Measurements from ENCODE around the gene MIA3.
"Not testable (repeated sequence)": the region's sequence is repeated elsewhere in the genome, so short reads cannot be mapped to it uniquely, and the experiment has no call there.

The MIA3 gene

DNA sequence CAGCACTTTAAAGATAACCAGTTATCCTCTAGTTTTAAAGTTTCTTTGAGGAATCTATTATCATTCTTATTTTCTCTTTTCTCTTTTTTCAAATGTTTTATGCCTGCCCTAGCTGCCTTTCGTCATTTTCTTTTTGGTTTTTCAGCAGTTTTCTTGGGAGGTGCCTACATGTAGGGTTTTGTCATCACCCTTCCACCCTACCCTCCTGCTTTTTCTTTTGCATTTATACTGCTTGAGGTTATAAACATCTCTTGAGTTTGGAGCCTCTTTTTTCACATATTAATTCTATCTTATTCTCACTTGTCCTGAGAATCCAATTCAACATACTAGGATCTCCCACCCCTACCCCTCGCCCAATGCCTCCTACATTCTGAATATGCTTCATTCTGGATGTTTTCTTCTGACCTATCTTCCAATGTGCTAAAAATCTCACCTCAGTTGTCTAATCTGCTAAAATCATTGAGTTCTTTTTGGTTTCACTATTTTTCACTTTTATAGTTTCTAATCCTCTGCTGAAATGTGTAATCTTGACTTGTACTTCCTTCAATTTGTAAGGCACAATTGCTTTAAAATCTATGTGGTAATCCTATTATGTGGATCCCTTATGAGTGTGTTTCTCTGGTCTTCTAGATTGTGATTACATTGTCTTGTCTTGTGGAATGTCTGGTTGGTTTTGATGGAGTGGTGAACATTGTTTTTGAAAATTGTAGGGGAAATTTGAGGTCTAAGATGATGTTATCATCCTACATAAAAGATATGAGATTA lies 38.7 kb downstream of the MIA3 start:
- in situ Hi-C loops (cut with MboI; ENCODE audit: low sequenced_read_pairs): no loop called here

DNA sequence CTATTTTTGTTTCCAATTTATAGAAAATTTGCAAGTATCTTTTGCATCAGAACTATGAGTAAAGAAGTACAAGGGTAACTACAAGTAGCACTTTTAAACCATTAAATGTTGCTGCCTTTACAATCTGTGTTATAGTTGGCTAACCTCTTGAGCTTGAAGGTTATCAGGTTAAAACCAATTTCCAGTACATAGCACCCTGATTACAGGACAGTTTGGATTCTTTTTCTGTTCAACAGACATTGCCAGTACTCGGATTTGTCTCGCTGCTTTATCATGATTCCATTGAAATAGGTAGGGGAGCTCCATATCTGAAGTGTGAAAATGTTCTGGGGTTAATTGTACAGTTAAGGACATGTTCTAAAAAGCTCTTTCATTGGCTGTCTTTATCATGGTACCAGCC lies 40.0 kb downstream of the MIA3 start:
- in situ Hi-C loops (cut with MboI; ENCODE audit: low sequenced_read_pairs): no loop called here

DNA sequence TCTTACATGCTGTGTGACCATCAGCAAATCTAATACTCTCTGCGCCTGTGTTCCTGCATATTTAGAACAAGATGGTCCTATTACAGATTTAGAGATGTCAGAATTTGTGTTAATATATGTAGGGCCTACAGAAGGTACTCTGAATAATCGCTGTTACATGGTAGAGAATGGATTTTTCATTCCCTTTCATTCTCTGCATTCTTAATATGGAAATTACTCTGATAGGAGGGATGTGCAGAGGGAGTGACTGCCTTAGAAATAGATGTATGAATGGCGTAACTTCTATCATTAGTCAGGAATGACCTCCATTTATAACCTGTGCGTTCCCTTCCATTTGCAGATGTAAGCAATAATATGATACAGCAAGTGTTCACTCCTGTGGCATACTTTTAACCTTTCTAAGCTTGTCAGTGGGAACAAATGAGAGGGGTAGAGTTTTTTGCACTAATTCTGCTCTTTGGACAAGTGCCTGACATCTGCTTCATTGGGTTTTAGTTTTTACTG lies 45.6 kb downstream of the MIA3 start:
- in situ Hi-C loops (cut with MboI; ENCODE audit: low sequenced_read_pairs): no loop called here

GRCh38 chr1:222665964-222666363 lies 48.1 kb downstream of the MIA3 start:
- in situ Hi-C loops (cut with MboI; ENCODE audit: low sequenced_read_pairs): no loop called here

GRCh38 chr1:222668184-222668583 lies 50.3 kb downstream of the MIA3 start:
- in situ Hi-C loops (cut with MboI; ENCODE audit: low sequenced_read_pairs): not testable (repeated sequence)

- in situ Hi-C loops (cut with MboI; ENCODE audit: low sequenced_read_pairs): not testable (repeated sequence)
These were observed 51.2 kb downstream of the MIA3 start for GRCh38 chr1:222669107-222669506.

GRCh38 chr1:222670110-222670509 lies 52.2 kb downstream of the MIA3 start:
- in situ Hi-C loops (cut with MboI; ENCODE audit: low sequenced_read_pairs): no loop called here

DNA sequence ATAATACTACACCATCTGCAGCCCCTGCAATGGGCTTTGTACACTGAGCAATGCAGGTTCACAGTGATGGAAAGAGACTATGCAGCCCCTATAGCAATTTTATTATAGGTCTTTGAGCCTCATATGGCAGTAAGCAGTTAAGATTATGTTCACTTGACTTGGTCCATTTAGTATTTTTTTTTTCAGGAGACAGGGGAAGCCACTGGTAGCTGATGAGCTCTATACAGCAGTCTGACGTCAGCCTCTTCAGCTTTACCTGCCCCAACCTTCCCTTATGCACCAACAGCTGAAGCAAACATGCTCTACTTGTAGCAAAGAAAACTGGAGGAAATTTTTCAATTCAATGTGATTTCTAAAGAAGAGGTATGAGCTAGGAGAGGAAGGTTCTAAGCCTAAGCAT lies 62.2 kb downstream of the MIA3 start:
- in situ Hi-C loops (cut with MboI; ENCODE audit: low sequenced_read_pairs): no loop called here

- in situ Hi-C loops (cut with MboI; ENCODE audit: low sequenced_read_pairs): no loop called here
These were observed 73.1 kb downstream of the MIA3 start for GRCh38 chr1:222691016-222691415.

GRCh38 chr1:222694927-222695326 lies 77.0 kb downstream of the MIA3 start:
- in situ Hi-C loops (cut with MboI; ENCODE audit: low sequenced_read_pairs): no loop called here

- in situ Hi-C loops (cut with MboI; ENCODE audit: low sequenced_read_pairs): no loop called here
These were observed 78.8 kb downstream of the MIA3 start for GRCh38 chr1:222696741-222697140.

GRCh38 chr1:222697203-222697602 lies 79.3 kb downstream of the MIA3 start:
- in situ Hi-C loops (cut with MboI; ENCODE audit: low sequenced_read_pairs): no loop called here

DNA sequence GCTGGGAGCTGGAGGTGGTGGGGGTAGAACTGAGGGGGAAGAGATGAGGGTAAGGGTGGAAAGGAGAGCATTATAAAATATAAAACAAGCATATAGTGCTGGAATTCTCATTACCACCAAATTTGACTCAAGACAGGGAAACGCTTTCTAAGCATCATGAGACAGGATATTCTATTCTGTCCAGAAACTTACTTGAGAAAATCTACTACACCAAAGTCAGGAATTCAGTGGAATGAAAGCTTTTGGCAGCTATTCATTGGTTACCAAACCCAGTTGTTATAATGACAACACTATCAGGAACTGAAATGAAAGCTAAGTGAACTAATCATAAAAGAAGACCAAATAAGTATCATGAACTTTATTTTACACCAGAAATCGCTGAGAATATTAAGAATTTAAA lies 79.9 kb downstream of the MIA3 start:
- in situ Hi-C loops (cut with MboI; ENCODE audit: low sequenced_read_pairs): no loop called here

GRCh38 chr1:222702210-222702609 lies 84.3 kb downstream of the MIA3 start:
- in situ Hi-C loops (cut with MboI; ENCODE audit: low sequenced_read_pairs): no loop called here

DNA sequence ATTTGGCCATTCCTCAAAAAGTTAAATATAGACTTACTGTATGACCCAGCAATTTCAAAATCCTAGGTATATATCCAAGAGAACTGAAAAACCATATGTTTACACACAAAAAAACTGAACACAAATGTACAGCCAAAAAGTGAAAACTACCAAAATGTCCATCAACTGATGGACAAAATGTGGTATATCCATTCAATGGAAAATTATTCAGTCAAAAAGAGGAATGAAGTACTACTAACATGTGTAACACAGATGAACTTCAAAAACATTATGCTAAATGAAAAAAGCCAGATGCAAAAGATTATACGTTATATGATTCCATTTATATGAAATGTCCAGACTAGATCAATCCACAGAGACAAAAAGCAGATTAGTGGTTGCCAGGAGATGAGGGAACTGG lies 86.4 kb downstream of the MIA3 start:
- in situ Hi-C loops (cut with MboI; ENCODE audit: low sequenced_read_pairs): no loop called here

- in situ Hi-C loops (cut with MboI; ENCODE audit: low sequenced_read_pairs): no loop called here
These were observed 88.9 kb downstream of the MIA3 start for GRCh38 chr1:222706815-222707214.

DNA sequence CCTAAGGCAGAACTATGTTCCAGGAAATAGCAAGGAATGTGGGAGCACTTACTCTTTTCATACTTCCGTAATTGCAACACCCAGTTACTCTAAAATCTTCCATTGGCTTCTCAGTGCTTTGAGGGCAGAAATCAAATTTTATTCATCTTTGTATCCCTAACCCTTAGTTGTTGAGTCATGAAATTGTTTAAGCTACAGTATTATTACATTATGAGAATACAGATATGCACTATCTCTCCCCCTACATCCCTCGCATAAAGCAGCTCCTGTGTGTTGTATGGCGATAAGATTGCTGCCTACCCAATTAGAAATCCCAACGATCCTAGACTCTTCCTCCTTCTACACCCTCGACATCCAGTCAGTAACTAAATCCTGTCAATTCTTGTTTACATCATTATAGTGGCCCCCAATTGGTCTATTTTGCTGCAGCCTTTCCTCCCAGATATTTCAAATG lies 91.8 kb downstream of the MIA3 start:
- in situ Hi-C loops (cut with MboI; ENCODE audit: low sequenced_read_pairs): no loop called here

GRCh38 chr1:222711319-222712252 lies 93.7 kb downstream of the MIA3 start:
- in situ Hi-C loops (cut with MboI; ENCODE audit: low sequenced_read_pairs): no loop called here

GRCh38 chr1:222712253-222713090 lies 94.6 kb downstream of the MIA3 start, which contains the start of the genes AIDA and BROX:
Gene AIDA (minus strand): TSS chr1:222712491. CDS start chr1:222712317, 174 bp downstream.
Gene BROX (plus strand): TSS chr1:222712564. CDS start chr1:222715700, 3,136 bp downstream.
- in situ Hi-C loops (cut with MboI; ENCODE audit: low sequenced_read_pairs): no loop called here

- in situ Hi-C loops (cut with MboI; ENCODE audit: low sequenced_read_pairs): no loop called here
These were observed 95.4 kb downstream of the MIA3 start for GRCh38 chr1:222713091-222713961.

Measured in HL-60/S4 treated with retinoic acid at 250 ng/mL for 4 days and 3 days (cell line).